NOMO-1 treated with DMSO at 0.1 percent for 48 hours (cell line): ENCODE measurements around the gene BTBD16.

Experiments
- DNase-seq: peaks from one replicate; lab custom pipeline; 2025; ENCODE audit not compliant: unreplicated experiment; lab: John Stamatoyannopoulos, UW

BTBD16 gene

GRCh38 chr10:122293156-122293960, 22.3 kb downstream of the BTBD16 start:
- no peak for DNase-seq

GRCh38 chr10:122293961-122294380, 22.9 kb downstream of the BTBD16 start:
- no peak for DNase-seq

DNA sequence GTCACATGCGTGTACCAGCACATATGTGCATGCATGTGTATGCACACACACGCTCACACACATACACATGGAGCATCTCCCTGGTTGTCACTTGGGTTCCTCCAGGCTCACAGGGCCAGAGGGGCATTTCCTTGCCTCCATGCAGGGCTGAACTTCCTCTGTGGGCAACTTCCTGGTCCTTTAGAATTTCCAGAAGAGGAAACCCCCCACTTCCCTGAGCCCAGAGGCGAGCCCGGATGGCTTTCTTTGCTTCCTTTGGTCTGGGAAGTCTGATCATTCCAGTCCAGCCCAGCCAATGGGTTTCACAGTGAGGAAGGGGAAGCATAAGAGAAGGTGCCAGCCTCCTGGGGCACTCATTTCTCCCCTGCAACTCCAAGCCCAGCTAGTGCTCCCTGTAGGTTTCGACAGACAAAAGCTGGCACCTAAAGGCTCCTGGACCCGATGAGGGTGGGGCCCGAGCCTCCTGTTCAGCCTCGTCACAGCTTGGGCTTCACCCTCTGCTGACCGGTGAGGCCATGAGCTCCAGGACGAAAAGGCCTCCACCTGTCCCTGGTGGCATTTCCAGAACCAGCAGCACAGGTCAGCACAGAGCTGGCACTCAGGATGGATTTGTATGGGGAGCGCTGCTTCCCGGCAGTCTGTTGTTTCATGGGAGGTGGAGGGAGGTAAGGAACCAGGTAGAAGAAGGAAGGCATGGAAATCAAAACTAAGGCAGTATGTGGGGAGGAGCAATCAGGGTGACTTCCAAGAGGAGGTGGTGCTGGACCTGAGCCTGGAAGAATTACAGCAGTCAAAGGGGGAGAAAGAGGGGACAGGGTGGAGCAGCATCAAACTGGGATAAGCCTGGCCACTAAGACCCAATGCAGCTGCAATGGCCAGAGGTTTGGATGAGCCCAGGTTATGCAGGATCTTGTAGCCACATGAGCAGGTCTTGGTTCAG, 23.7 kb downstream of the BTBD16 start:
- DNase-seq: no peak

GRCh38 chr10:122295451-122295809, 24.3 kb downstream of the BTBD16 start:
- DNase-seq: no peak

GRCh38 chr10:122296363-122297120, 25.4 kb downstream of the BTBD16 start:
- no peak for DNase-seq

GRCh38 chr10:122297583-122297982, 26.5 kb downstream of the BTBD16 start:
- DNase-seq: no peak

DNA sequence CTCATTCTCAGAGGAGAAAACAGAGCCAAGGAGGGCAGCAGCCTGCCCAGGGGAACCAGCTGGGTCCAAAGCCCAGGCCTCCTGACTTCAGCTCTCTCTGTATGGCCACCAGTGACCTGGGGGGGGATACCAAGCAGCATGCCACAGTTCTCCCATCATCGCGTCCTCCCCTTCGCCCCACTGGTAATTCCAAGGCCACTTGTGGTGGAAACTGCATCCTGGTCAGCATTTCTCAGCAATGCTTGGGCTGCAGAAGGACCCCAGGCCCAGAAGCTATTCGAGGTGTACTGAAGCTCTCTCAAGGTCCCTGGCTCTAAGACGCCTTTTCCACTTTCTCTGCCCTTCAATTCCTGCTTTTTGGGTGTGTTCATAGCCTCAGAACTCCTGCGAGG, 27.1 kb downstream of the BTBD16 start:
- no peak for DNase-seq

DNA sequence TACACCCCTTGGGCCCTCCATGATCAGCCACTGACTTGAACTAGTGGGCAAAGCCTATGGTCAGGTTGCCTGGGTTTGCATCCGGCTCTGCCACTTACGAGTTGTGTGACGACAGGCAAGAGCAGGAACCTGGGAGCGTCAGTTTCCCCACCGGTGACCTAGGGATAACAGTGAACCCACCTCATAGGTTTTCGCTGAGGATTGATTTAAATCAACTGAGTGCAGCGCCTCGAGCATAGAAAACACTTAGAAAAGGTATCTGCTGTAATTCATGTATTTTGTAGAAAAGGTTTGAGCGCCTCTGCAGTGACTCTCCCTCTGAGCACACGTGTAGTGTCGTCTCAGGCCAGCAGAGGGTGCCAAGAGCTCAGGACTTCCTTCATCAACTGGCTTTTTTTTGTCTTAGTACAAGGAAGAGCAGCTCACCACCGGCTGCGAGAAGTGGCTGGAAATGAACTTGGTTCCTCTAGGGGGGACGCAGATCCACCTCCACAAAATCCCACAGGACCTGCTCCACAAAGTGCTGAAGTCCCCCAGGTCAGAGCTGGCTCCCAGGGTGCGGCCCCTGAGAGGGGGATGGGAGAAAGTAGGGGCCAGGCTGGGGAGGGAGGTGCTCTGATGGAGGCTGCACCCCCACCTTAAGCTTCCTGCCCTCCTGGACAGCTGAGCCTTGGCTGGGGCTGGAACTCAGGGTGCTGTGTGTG, 27.7 kb downstream of the BTBD16 start:
- DNase-seq: peak; percentile 69

GRCh38 chr10:122299423-122300075, 28.5 kb downstream of the BTBD16 start:
- DNase-seq: no peak

DNA sequence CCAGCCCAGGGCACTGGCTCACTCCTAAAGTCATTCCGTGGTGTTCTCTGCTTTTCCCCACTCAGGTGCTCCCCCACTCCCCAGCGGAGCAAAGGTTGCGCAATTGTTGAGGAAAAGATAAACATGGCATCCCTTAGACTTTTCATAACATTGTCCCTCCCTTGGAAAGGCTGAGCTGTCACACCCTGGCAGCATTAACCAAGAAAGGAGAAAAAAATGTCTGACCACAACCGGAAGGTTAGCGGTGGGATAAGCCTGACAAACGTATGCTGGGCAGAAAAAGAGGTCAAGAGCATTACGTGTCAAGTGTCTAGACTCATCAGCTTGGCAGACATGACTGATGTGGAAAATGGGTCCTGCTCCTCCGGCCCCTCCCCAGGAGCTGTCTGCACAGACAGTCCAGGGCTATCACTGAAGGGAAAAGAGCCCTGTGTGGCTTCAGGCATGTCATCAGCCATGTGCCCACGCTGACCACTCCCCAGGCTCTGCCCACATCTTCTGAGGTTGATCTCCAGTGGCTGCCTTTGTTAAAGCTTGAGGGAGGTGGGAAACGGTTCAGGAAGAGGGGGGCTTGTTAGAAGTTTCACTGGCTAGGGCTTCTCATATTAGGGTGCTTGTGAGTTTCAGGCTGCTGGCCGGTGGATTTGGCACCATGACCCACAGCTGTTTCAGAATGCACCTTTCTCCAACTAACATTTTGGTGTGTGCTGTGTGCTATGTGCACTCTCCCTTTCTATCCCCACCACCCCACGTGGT, 30.1 kb downstream of the BTBD16 start:
- no peak for DNase-seq

GRCh38 chr10:122301811-122302115, 30.7 kb downstream of the BTBD16 start:
- no peak for DNase-seq

DNA sequence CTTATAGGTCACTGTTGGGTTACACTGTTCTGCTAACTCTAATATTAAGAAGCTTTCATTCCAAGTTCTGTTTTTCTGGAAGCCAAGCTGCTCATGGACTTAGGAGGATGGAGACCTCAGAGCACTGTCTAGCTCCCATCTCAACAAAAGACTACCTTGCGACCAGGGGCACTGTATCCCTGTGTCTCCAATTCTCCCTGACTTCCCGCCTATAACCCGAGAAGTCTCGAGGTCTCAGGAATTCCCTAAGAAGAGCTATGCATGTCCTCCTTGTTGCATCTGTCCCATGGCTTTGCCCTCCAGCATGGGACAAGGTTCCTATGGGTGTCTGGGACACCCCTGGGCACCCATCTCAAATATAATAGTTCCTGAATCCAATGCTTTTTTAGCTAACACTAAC, 31.2 kb downstream of the BTBD16 start:
- DNase-seq: no peak

DNA sequence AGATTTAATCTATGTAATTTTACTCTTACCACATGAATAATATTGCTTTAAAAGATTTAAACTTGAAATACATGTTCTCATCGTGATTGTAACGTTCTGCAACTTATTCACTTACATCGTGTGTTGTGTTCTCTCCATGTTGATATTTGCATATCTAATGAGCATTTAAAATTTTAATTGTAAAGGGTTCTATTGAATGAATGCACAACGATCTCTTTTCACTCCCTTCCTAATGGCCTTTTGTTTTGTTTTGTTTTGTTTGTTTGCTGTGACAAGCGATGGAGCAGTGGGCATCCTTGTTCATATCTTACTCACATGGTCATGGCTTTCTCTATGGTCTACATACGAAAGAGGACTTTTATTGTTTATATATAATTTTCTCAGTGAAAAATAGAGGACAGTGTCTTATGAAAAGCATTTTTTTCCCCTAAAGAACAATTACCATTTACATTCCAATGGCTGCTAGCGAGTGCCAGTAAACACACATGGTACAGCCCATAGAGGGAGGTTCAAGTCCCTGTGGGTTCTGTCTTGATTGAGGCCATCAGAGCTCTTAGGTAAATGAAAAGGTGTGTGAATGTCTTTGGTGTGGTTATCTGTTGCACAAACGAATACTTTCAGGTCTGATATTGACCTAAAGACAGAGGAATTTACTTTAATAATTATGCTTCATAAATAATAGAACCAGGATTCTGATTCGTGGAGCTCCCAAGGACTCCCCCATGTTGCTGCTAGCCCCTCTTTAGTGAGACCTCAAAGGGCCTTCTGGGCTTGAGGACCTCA, 32.4 kb downstream of the BTBD16 start:
- no peak for DNase-seq

DNA sequence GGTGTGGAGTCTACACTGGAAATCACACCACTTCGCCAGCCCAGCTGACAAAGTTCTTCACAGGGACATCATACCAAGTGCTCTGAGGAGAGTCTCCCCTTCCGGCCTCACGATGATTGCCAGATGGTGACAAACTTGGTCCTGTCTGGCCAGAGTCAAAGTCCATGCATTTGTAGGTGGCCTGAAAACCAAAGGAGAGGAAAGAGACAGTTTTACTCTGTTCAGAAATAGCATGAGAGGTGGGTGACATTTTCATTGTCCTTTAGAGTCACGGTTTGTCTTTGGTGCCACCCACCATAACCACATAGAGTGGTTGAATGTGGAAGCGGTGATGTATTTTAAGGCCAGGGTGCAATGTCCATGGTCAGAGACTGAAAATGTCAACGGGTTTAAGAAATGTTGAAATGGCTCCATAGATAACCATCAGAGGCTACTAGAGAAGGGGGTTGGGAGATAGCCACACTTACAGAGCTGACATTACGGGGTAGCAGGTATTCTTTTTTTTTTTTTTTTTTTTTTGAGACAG, 33.0 kb downstream of the BTBD16 start:
- DNase-seq: no peak

DNA sequence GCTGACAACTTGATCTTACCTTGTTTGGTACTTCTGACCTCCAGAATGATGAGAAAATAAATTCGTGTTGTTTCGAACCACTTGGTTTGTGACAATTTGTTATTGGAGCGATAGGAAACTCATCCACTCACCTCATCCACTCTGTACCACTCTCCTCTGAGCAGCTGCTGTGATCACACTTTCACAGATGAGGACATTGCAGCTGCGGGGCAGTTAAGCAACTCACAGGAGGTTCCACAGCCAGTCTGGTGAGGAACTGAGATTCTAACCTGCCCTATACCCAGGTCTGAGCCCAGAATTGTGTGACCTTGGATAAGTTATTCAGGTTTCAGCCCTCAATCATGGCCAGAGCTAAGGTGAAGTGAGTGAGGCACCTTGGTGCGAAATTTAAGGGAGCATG, 35.2 kb downstream of the BTBD16 start:
- no peak for DNase-seq

GRCh38 chr10:122306744-122307143, 35.6 kb downstream of the BTBD16 start:
- no peak for DNase-seq

DNA sequence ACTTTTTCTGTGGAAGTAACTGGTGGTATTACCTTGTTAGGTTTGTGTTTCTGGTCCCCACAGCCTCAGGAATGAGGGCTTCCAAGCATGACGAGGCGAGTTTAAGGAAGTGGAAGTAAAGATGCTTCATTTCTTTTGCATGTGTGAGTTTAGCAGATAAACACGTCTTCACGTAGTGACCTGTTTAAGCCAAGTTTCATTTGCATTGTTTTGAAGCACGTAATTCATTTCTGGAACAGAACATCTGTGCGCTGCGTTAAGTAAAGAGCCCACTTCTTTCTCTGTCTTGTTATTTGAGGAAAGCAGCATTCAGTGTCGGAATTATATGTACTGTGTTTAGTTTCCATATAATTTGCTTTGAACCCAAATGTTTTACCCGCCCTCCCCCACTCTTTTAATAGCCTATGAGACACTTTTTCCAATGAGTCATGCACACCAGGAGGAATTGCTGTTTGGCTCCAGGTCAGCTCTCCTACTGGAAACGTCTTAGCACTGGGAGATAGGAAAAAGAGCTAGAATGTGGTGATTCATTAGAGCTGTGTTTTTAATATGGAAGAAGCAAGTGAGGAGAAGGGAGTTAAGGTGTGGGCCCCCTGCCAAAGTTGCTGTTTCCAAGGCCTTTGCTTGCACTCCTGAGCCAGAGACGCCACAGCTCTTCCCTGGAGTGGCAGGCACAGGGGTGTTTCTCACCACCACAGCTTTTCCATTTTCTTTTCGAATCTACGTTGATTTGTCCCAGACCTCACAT, 36.7 kb downstream of the BTBD16 start:
- DNase-seq: peak; percentile 37
